DMS53 (cell line): Measurements from ENCODE around the gene VIPAS39.

ENCODE experiments used
- DNase-seq: peaks from one replicate; lab custom pipeline; 2025; lab: John Stamatoyannopoulos, UW

Gene VIPAS39

DNA sequence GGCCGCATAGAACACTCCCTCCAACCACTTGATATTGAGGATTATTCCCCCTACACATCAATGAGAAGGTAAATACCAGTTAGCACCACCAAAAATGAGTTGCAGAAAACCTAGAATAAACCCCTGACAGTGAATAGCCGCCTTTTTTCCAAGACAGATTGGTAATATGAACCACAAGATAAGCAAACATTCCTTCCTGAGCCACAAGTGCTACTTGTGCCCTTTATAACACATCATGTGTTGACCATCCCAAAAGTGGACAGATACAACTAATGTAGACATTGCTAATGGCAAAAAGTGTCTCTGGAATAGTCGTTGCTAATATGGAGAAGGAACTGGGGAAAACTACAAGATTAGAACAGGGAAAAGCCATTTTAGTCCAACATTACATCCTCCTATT is 51.3 kb downstream of the VIPAS39 start:
- no peak for DNase-seq

DNA sequence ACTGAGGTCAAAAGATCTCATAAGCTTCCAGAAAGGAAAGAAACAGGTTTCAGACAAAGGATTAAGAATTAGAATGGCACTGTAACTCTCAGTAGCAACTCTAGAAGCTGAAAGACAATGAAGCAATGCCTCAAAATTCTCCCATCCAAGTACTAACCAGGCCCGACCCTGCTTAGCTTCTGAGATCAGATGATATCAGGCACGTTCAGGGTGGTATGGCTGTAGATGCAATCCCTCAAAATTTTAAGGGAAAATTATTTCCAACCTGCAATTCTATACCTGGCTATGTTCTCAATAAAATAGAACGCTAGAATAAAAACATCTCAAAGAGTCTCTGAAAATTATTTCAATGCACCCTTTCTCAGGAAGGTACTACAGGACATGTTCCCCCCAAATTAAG is 53.6 kb downstream of the VIPAS39 start:
- DNase-seq: no peak

DNA sequence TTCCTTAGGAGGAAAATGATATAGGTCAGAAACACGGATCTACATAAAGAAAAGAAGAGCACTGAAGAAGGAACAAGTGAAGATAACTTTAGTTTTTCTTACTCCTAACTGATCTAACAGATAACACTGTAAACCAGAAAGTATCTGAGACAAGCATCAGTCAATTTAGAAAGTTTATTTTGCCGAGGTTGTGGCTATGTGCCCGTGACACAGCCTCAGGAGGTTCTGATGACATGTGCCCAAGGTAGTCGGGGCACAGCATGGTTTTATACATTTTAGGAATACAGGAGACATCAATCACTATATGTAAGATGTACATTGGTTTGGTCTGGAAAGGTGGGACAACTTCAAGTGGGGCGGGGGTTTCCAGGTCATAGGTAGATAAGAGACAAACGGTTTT is 57.2 kb downstream of the VIPAS39 start:
- no peak for DNase-seq

DNA sequence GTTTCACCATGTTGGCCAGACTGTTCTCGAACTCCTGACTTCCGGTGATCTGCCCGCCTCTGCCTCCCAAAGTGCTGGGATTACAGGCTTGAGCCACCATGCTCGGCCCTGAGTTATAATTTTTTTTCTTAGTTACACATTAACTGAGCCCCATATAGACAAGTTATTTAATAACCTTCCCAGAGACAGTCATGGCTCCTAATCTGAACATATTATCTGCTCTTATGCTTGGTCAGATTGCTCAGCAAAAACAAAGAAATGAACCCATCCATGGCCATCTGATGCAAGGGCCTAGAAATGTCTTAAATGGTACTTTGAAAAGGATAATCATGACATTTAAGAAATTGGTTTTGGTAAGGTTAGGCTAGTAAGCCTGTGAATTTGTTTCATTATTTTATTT is 67.2 kb downstream of the VIPAS39 start:
- DNase-seq: peak; percentile 62

DNA sequence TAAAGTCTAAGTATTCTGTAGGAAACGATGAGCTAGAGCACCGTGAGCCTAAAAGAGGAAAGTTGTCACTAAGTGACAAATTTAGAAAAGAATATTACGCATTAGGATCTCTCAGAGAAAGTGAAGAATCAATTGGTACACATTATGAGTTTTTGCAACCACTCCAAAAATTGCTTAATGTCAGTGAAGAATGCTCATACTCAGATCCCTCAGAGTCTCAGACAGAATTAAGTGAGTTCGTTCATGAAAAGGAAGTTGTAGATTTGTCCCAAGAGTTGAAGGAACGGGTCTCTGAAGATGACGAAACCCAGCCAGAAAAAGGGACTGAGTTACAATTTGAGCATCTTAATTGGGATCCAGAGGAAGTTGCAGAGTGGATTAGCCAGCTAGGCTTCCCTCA is 78.7 kb downstream of the VIPAS39 start:
- no peak for DNase-seq

DNA sequence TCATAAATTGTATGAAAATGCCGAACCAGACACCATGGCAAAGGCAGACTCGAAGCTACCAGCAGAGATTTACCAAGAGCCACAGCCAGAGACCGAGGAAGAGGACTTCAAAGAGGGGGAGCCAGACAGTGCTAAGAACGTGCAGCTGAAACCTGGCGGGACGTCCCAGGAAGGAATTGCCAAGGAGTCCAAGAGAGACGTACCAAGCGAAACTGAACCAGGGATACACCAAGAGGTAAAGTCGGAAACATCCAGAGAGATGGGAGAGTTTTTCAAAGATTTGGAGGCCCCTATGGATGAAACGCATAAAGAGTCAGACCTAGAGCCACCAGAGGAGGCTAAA is 79.9 kb downstream of the VIPAS39 start:
- DNase-seq: no peak

DNA sequence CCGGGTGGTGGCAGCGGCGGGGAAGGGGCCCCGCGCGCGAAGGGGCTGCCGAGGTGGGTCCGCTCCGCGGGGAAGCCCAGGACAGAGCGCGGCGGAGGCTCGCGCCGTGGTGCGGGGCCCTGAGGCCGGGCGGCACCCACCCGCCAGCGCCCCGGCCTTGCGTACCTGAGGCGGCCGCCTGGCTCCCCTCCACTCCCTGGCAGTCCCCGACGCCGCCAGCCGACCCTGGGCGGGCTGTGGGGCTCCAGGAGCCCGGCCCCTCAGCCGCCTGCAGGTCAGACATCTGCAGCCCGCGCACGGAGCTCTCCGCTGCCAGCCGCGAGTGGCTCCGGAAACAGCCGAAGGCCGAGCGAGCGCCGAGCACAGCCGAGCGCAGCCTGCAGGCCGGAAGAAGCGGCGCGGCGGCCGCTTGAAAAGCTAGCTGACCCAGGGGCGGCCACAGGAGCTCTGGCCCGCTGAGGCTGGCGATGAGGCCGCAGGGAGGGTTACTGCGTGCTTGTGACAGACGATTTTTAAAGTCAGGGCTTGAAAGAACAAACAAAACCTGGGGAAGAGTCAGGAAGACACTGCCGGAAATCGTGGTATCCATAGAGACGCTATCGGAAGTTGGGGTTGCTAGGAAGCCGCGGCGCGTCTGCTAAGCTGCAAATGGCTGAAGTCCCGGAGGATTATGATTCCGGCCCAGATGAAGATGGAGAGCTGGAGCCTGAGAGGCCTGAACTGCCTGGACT is 80.5 kb downstream of the VIPAS39 start, which contains the start of the genes SAMD15 and TMED8:
Gene SAMD15 (plus strand): TSS at position 609 of the 731 bp plus-strand sequence. CDS start 40 bp downstream, at position 649.
Gene TMED8 (minus strand): TSS at position 324 of the 731 bp plus-strand sequence. CDS start 41 bp downstream, at position 283.
- peak; percentile 88 for DNase-seq
